ENCODE measurements around the gene GTPBP3. TPM values are rescaled to one million over a fixed set of nuclear protein-coding genes. Genes with fewer than 3 reads are reported as not detected.

Gene GTPBP3
- total RNA-seq, 2 donors from 2014 or later: 17.8 to 21.9 TPM

- DNase-seq: no peak
- intact Hi-C loops (cut with DNase I, micrococcal nuclease): no loop called here
- no peak for ATAC-seq
These were observed 31.1 kb upstream of the GTPBP3 start for GRCh38 chr19:17306285-17306714.

GRCh38 chr19:17307876-17308377 lies 29.4 kb upstream of the GTPBP3 start:
- intact Hi-C loops (cut with DNase I, micrococcal nuclease): no loop called here

GRCh38 chr19:17309198-17309964 lies 28.0 kb upstream of the GTPBP3 start, which contains the start of gene DDA1:
Gene DDA1 (plus strand): TSS chr19:17309563. CDS start chr19:17309655, 92 bp downstream.
- intact Hi-C loops (cut with DNase I, micrococcal nuclease): no loop called here
- DNase-seq: peak; percentile 99 to 100
- peak; percentile 73 for ATAC-seq

More at GRCh38 chr19:17307876-17308377, 29.4 kb upstream of the GTPBP3 start:
- DNase-seq (no peak), ATAC-seq (no peak)

GRCh38 chr19:17309965-17310461 lies 27.3 kb upstream of the GTPBP3 start:
- DNase-seq (no peak), ATAC-seq (no peak)
- intact Hi-C loops (cut with DNase I, micrococcal nuclease): no loop called here

- intact Hi-C loops (cut with DNase I, micrococcal nuclease): no loop called here
- ATAC-seq (no peak), DNase-seq (no peak)
These were observed 25.7 kb upstream of the GTPBP3 start for GRCh38 chr19:17311455-17312188.

GRCh38 chr19:17312189-17313113 lies 24.9 kb upstream of the GTPBP3 start:
- intact Hi-C loops (cut with DNase I, micrococcal nuclease): no loop called here
- no peak for DNase-seq

GRCh38 chr19:17314007-17314593 lies 23.3 kb upstream of the GTPBP3 start:
- ATAC-seq: no peak
- DNase-seq: no peak
- intact Hi-C loops (cut with DNase I, micrococcal nuclease): no loop called here

More at GRCh38 chr19:17312189-17313113, 24.9 kb upstream of the GTPBP3 start:
- ATAC-seq: no peak

GRCh38 chr19:17318966-17319365 lies 18.4 kb upstream of the GTPBP3 start:
- intact Hi-C loops (cut with DNase I, micrococcal nuclease): no loop called here
- no peak for ATAC-seq
- no peak for DNase-seq

GRCh38 chr19:17319473-17320238 lies 17.7 kb upstream of the GTPBP3 start:
- intact Hi-C loops (cut with DNase I, micrococcal nuclease): no loop called here
- no peak for ATAC-seq

GRCh38 chr19:17320435-17320834 lies 16.9 kb upstream of the GTPBP3 start:
- intact Hi-C loops (cut with DNase I, micrococcal nuclease): no loop called here
- ATAC-seq: no peak

More at GRCh38 chr19:17319473-17320238, 17.7 kb upstream of the GTPBP3 start:
- no peak for DNase-seq

GRCh38 chr19:17321655-17322489 lies 15.5 kb upstream of the GTPBP3 start:
- intact Hi-C loops (cut with DNase I, micrococcal nuclease): no loop called here
- ATAC-seq: no peak
- no peak for DNase-seq

More at GRCh38 chr19:17320435-17320834, 16.9 kb upstream of the GTPBP3 start:
- DNase-seq: no peak

GRCh38 chr19:17322854-17323253 lies 14.5 kb upstream of the GTPBP3 start:
- no peak for ATAC-seq
- intact Hi-C loops (cut with DNase I, micrococcal nuclease): no loop called here
- DNase-seq: peak in 1 of 2 donors; percentile 14

GRCh38 chr19:17323300-17323963 lies 13.9 kb upstream of the GTPBP3 start:
- intact Hi-C loops (cut with DNase I, micrococcal nuclease): no loop called here
- ATAC-seq (no peak), DNase-seq (no peak)

- intact Hi-C loops (cut with DNase I, micrococcal nuclease): no loop called here
- DNase-seq (peak in 1 of 2 donors; percentile 43), ATAC-seq (no peak)
These were observed 13.4 kb upstream of the GTPBP3 start for GRCh38 chr19:17323964-17324332.

GRCh38 chr19:17324357-17325114 lies 12.8 kb upstream of the GTPBP3 start:
- intact Hi-C loops (cut with DNase I, micrococcal nuclease): no loop called here
- ATAC-seq: no peak
- no peak for DNase-seq

Measured in left colon (tissue), 2 donors.